AG04450 (cell line): ENCODE results near the gene HNRNPC. TPM values are rescaled to one million over a fixed set of nuclear protein-coding genes. Genes with fewer than 3 reads are reported as not detected.

Experiments
- CTCF ChIA-PET: fragments of 300-600, 350-600 bp; formaldehyde crosslinking; extraction: SDS; loops from one replicate; lab custom pipeline; 2022; ENCODE audit warnings: antibody characterized with exemption, inconsistent platforms; lab: Charles Lee
- POLR2A ChIA-PET: fragments of 350-600 bp; formaldehyde crosslinking; extraction: SDS; loops from one replicate; lab custom pipeline; 2021; ENCODE audit warnings: antibody characterized with exemption, inconsistent platforms; lab: Yijun Ruan, JAX
- DNase-seq: peaks from one replicate; pipeline ENCODE4 v3.0.0-alpha.2; 2011; ENCODE audit warnings: low read depth, low spot score
- H3K27ac ChIP-seq: one replicate; pipeline ENCODE4 v1.5.1; 2012; ENCODE audit warnings: low read depth, low read length, control low read depth
- H3K27me3 ChIP-seq: one replicate; pipeline ENCODE4 v1.6.0; 2012; ENCODE audit warnings: low read length; ENCODE audit not compliant: control insufficient read depth, insufficient read depth
- H3K4me3 ChIP-seq: 2 replicates; pipeline ENCODE4 v1.5.1; 2011; ENCODE audit warnings: mild to moderate bottlenecking, low read depth, low read length, control low read depth
- H3K9me3 ChIP-seq: 2 replicates; pipeline ENCODE4 v1.5.1; 2012; ENCODE audit warnings: low read length; ENCODE audit not compliant: control insufficient read depth, insufficient read depth
- CTCF ChIP-seq: IDR thresholded peaks from 2 replicates; pipeline ENCODE4 v1.5.1; 2011; ENCODE audit warnings: low read depth, low read length, control low read depth, inconsistent platforms
- polyA plus RNA-seq: library from polyadenylated mRNA; depleted of rRNA; stranded (reverse); fragments of >200 nt; gene quantifications from 2 replicates; pipeline ENCODE4 v1.2.3, GENCODE V29; 2011

Gene HNRNPC
- polyA plus RNA-seq, 1 experiment: 828 TPM

GRCh38 chr14:21194597-21194996, 74.6 kb downstream of the HNRNPC start:
- no peak overlapping the region for H3K27ac ChIP-seq
- TF ChIP-seq CTCF: no peak
- no peaks in the 10 kb centered on the region for H3K9me3 ChIP-seq
- H3K4me3 ChIP-seq: no peak overlapping the region
- POLR2A ChIA-PET: no interaction called here
- H3K27me3 ChIP-seq: peaks cover 2% of the 10 kb centered on the region
- DNase-seq: no peak
- CTCF ChIA-PET: no interaction called here

GRCh38 chr14:21192875-21193535, 76.2 kb downstream of the HNRNPC start:
- no peak for TF ChIP-seq CTCF
- Histone ChIP-seq H3K4me3 (no peak overlapping the region), H3K27me3 (peaks cover 2% of the 10 kb centered on the region), H3K27ac (no peak overlapping the region), H3K9me3 (no peaks in the 10 kb centered on the region; the same call in 1 of the 2 replicates)
- ChIA-PET POLR2A (no interaction called here), CTCF (interaction anchor here (0.9 to 1.2 kb wide), 2 partner anchors 89 to 178 kb away, joined by 4 read pairs; no protein-coding TSS in a partner anchor)
- DNase-seq: no peak

GRCh38 chr14:21192447-21192822, 76.8 kb downstream of the HNRNPC start:
- DNase-seq: no peak
- H3K27me3 ChIP-seq: peaks cover 2% of the 10 kb centered on the region
- POLR2A ChIA-PET: no interaction called here
- H3K27ac ChIP-seq: no peak overlapping the region
- CTCF ChIA-PET: interaction anchor here (0.9 kb wide), 1 partner anchor 88 kb away, joined by 4 read pairs; no protein-coding TSS in a partner anchor
- peak overlapping the region; percentile 51 for H3K4me3 ChIP-seq
- H3K9me3 ChIP-seq: no peaks in the 10 kb centered on the region; the same call in 1 of the 2 replicates
- no peak for TF ChIP-seq CTCF

DNA sequence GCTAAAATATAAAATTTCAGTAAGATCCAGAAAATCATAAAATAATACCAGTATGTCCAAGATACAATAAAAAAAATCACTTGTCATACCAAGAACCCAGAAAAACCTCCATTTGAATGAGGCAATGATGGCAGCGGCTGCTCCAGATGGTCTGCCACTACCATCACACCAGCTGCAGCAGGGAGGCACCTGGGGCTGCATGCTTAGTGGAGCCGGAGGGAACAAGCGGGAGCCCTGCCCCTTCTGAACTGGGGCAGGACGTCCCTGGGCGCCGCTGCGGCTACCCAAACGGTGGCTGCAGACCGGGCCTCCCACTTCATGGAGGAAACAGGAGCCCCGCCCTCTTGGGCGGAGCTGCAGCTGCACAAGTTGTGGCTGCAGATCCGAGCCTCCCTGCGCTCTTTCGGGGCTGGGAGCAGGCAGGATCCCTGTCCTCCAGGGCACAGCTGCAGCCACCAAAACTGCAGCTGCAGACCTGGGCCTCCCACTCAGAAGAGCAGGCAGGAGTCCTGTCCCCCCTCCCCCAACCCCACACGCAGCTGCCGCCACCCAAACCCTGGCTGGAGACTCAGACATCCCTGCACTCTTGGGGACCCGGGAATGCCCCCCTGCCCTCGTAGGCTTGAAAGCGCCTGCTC, 77.3 kb downstream of the HNRNPC start:
- POLR2A ChIA-PET: no interaction called here
- CTCF ChIA-PET: no interaction called here

More for the DNA sequence above, 77.3 kb downstream of the HNRNPC start:
- no peaks in the 10 kb centered on the region; the same call in 1 of the 2 replicates for H3K9me3 ChIP-seq
- no peak overlapping the region for H3K27ac ChIP-seq
- no peak for TF ChIP-seq CTCF
- H3K27me3 ChIP-seq: peaks cover 2% of the 10 kb centered on the region
- peak overlapping the region; percentile 51 for H3K4me3 ChIP-seq
- DNase-seq: no peak
